ENCODE data around the gene LSAMP. TPM values are rescaled to one million over a fixed set of nuclear protein-coding genes. Genes with fewer than 3 reads are reported as not detected.

The LSAMP gene
- total and polyA plus RNA-seq, 5 donors from 2014 or later, result not detected

- DNase-seq (no peak), ATAC-seq (ENCODE audit: low read depth in 2 of 2) (no peak)
- Mint-ChIP-seq H3K36me3 (no peaks in the 10 kb centered on the region), H3K4me3 (no peak overlapping the region), H3K27ac (no peak overlapping the region), H3K4me1 (no peaks in the 10 kb centered on the region), H3K9me3 (peaks cover 0 to 3% (median 1%) of the 10 kb centered on the region in 7 donors), H3K27me3 (no peaks in the 10 kb centered on the region)
- no peaks in the 10 kb centered on the region for H3K36me3 ChIP-seq (ENCODE audit: control insufficient read depth, insufficient read depth, low read length)
- H3K4me1 ChIP-seq (ENCODE audit: control insufficient read depth, insufficient read depth, low read length, poor library complexity, severe bottlenecking), result no peaks in the 10 kb centered on the region
- no peak overlapping the region for H3K4me3 ChIP-seq (ENCODE audit: low read depth, low read length)
- no peaks in the 10 kb centered on the region for H3K27me3 ChIP-seq (ENCODE audit: control insufficient read depth, insufficient read depth, low read length)
- no peak overlapping the region for H3K27ac ChIP-seq (ENCODE audit: insufficient read depth, low read length, poor library complexity, severe bottlenecking)
- H3K9me3 ChIP-seq (ENCODE audit: control insufficient read depth in 2 of 2, low read length in 2 of 2), result no peaks in the 10 kb centered on the region
Measured at GRCh38 chr3:116007000-116007399, 438.3 kb downstream of the LSAMP start.

- peaks cover 0 to 3% (median 1%) of the 10 kb centered on the region in 7 donors for H3K9me3 Mint-ChIP-seq
- H3K27ac Mint-ChIP-seq, result no peak overlapping the region
- no peaks in the 10 kb centered on the region for H3K27me3 Mint-ChIP-seq
- H3K9me3 ChIP-seq (ENCODE audit: control insufficient read depth in 2 of 2, low read length in 2 of 2), result no peaks in the 10 kb centered on the region
- no peaks in the 10 kb centered on the region for H3K4me1 ChIP-seq (ENCODE audit: control insufficient read depth, insufficient read depth, low read length, poor library complexity, severe bottlenecking)
- no peaks in the 10 kb centered on the region for H3K27me3 ChIP-seq (ENCODE audit: control insufficient read depth, insufficient read depth, low read length)
- H3K4me1 Mint-ChIP-seq, result no peaks in the 10 kb centered on the region
- no peak overlapping the region for H3K4me3 Mint-ChIP-seq
- no peak overlapping the region for H3K4me3 ChIP-seq (ENCODE audit: low read depth, low read length)
- DNase-seq (no peak), ATAC-seq (ENCODE audit: low read depth in 2 of 2) (no peak)
- H3K36me3 Mint-ChIP-seq, result no peaks in the 10 kb centered on the region
- H3K27ac ChIP-seq (ENCODE audit: insufficient read depth, low read length, poor library complexity, severe bottlenecking), result no peak overlapping the region
- H3K36me3 ChIP-seq (ENCODE audit: control insufficient read depth, insufficient read depth, low read length), result no peaks in the 10 kb centered on the region
Measured at GRCh38 chr3:116005404-116005803, 439.9 kb downstream of the LSAMP start.

GRCh38 chr3:116002235-116002634, 443.1 kb downstream of the LSAMP start:
- no peak overlapping the region for H3K27ac ChIP-seq (ENCODE audit: insufficient read depth, low read length, poor library complexity, severe bottlenecking)
- no peaks in the 10 kb centered on the region for H3K27me3 ChIP-seq (ENCODE audit: control insufficient read depth, insufficient read depth, low read length)
- DNase-seq, result no peak
- H3K27ac Mint-ChIP-seq, result no peak overlapping the region
- H3K36me3 ChIP-seq (ENCODE audit: control insufficient read depth, insufficient read depth, low read length), result no peaks in the 10 kb centered on the region
- H3K4me3 ChIP-seq (ENCODE audit: low read depth, low read length), result no peak overlapping the region
- no peak for ATAC-seq (ENCODE audit: low read depth in 2 of 2)
- peaks cover 0 to 6% (median 3%) of the 10 kb centered on the region in 7 donors for H3K9me3 Mint-ChIP-seq
- H3K4me3 Mint-ChIP-seq, result no peak overlapping the region
- no peaks in the 10 kb centered on the region for H3K9me3 ChIP-seq (ENCODE audit: control insufficient read depth in 2 of 2, low read length in 2 of 2)
- H3K4me1 ChIP-seq (ENCODE audit: control insufficient read depth, insufficient read depth, low read length, poor library complexity, severe bottlenecking), result no peaks in the 10 kb centered on the region
- no peaks in the 10 kb centered on the region for H3K36me3 Mint-ChIP-seq
- H3K4me1 Mint-ChIP-seq, result no peaks in the 10 kb centered on the region
- no peaks in the 10 kb centered on the region for H3K27me3 Mint-ChIP-seq

- Mint-ChIP-seq H3K36me3 (no peaks in the 10 kb centered on the region), H3K27ac (no peak overlapping the region), H3K4me1 (no peaks in the 10 kb centered on the region), H3K9me3 (peaks cover 0 to 6% (median 3%) of the 10 kb centered on the region in 7 donors), H3K4me3 (no peak overlapping the region), H3K27me3 (no peaks in the 10 kb centered on the region)
- Histone ChIP-seq H3K4me3 (ENCODE audit: low read depth, low read length) (no peak overlapping the region), H3K27ac (ENCODE audit: insufficient read depth, low read length, poor library complexity, severe bottlenecking) (no peak overlapping the region), H3K36me3 (ENCODE audit: control insufficient read depth, insufficient read depth, low read length) (no peaks in the 10 kb centered on the region), H3K9me3 (ENCODE audit: control insufficient read depth in 2 of 2, low read length in 2 of 2) (no peaks in the 10 kb centered on the region), H3K27me3 (ENCODE audit: control insufficient read depth, insufficient read depth, low read length) (no peaks in the 10 kb centered on the region), H3K4me1 (ENCODE audit: control insufficient read depth, insufficient read depth, low read length, poor library complexity, severe bottlenecking) (no peaks in the 10 kb centered on the region)
- ATAC-seq (ENCODE audit: low read depth in 2 of 2) (no peak), DNase-seq (no peak)
Measured at GRCh38 chr3:116001151-116001621, 444.1 kb downstream of the LSAMP start.

- H3K36me3 Mint-ChIP-seq, result no peaks in the 10 kb centered on the region
- ATAC-seq (ENCODE audit: low read depth in 2 of 2) (no peak), DNase-seq (no peak)
- no peak overlapping the region for H3K27ac Mint-ChIP-seq
- H3K4me3 Mint-ChIP-seq, result no peak overlapping the region
- H3K9me3 Mint-ChIP-seq, result peaks cover 0 to 7% (median 2%) of the 10 kb centered on the region in 7 donors
- Histone ChIP-seq H3K36me3 (ENCODE audit: control insufficient read depth, insufficient read depth, low read length) (no peaks in the 10 kb centered on the region), H3K27ac (ENCODE audit: insufficient read depth, low read length, poor library complexity, severe bottlenecking) (no peak overlapping the region), H3K4me1 (ENCODE audit: control insufficient read depth, insufficient read depth, low read length, poor library complexity, severe bottlenecking) (no peaks in the 10 kb centered on the region), H3K9me3 (ENCODE audit: control insufficient read depth in 2 of 2, low read length in 2 of 2) (no peaks in the 10 kb centered on the region), H3K27me3 (ENCODE audit: control insufficient read depth, insufficient read depth, low read length) (no peaks in the 10 kb centered on the region), H3K4me3 (ENCODE audit: low read depth, low read length) (no peak overlapping the region)
- H3K27me3 Mint-ChIP-seq, result no peaks in the 10 kb centered on the region
- no peaks in the 10 kb centered on the region for H3K4me1 Mint-ChIP-seq
Measured at GRCh38 chr3:116000311-116000710, 445.0 kb downstream of the LSAMP start.

- no peak for ATAC-seq (ENCODE audit: low read depth in 2 of 2)
- Mint-ChIP-seq H3K27me3 (no peaks in the 10 kb centered on the region), H3K9me3 (peaks cover 0 to 6% (median 2%) of the 10 kb centered on the region in 7 donors), H3K27ac (no peak overlapping the region), H3K4me1 (no peaks in the 10 kb centered on the region), H3K36me3 (no peaks in the 10 kb centered on the region), H3K4me3 (no peak overlapping the region)
- no peaks in the 10 kb centered on the region for H3K27me3 ChIP-seq (ENCODE audit: control insufficient read depth, insufficient read depth, low read length)
- no peaks in the 10 kb centered on the region for H3K4me1 ChIP-seq (ENCODE audit: control insufficient read depth, insufficient read depth, low read length, poor library complexity, severe bottlenecking)
- DNase-seq, result no peak
- no peak overlapping the region for H3K4me3 ChIP-seq (ENCODE audit: low read depth, low read length)
- no peaks in the 10 kb centered on the region for H3K9me3 ChIP-seq (ENCODE audit: control insufficient read depth in 2 of 2, low read length in 2 of 2)
- H3K36me3 ChIP-seq (ENCODE audit: control insufficient read depth, insufficient read depth, low read length), result no peaks in the 10 kb centered on the region
- H3K27ac ChIP-seq (ENCODE audit: insufficient read depth, low read length, poor library complexity, severe bottlenecking), result no peak overlapping the region
Measured at GRCh38 chr3:115999613-116000012, 445.7 kb downstream of the LSAMP start.

GRCh38 chr3:115999001-115999585, 446.2 kb downstream of the LSAMP start:
- ATAC-seq (ENCODE audit: low read depth in 2 of 2) (no peak), DNase-seq (no peak)
- Histone ChIP-seq H3K9me3 (ENCODE audit: control insufficient read depth in 2 of 2, low read length in 2 of 2) (no peaks in the 10 kb centered on the region), H3K36me3 (ENCODE audit: control insufficient read depth, insufficient read depth, low read length) (no peaks in the 10 kb centered on the region), H3K27ac (ENCODE audit: insufficient read depth, low read length, poor library complexity, severe bottlenecking) (no peak overlapping the region), H3K4me3 (ENCODE audit: low read depth, low read length) (no peak overlapping the region), H3K27me3 (ENCODE audit: control insufficient read depth, insufficient read depth, low read length) (no peaks in the 10 kb centered on the region), H3K4me1 (ENCODE audit: control insufficient read depth, insufficient read depth, low read length, poor library complexity, severe bottlenecking) (no peaks in the 10 kb centered on the region)
- no peaks in the 10 kb centered on the region for H3K4me1 Mint-ChIP-seq
- peaks cover 0 to 6% (median 2%) of the 10 kb centered on the region in 7 donors for H3K9me3 Mint-ChIP-seq
- H3K27me3 Mint-ChIP-seq, result no peaks in the 10 kb centered on the region
- no peak overlapping the region for H3K4me3 Mint-ChIP-seq
- H3K27ac Mint-ChIP-seq, result no peak overlapping the region
- H3K36me3 Mint-ChIP-seq, result no peaks in the 10 kb centered on the region

- H3K27ac Mint-ChIP-seq, result no peak overlapping the region
- Histone ChIP-seq H3K4me1 (ENCODE audit: control insufficient read depth, insufficient read depth, low read length, poor library complexity, severe bottlenecking) (no peaks in the 10 kb centered on the region), H3K36me3 (ENCODE audit: control insufficient read depth, insufficient read depth, low read length) (no peaks in the 10 kb centered on the region), H3K27me3 (ENCODE audit: control insufficient read depth, insufficient read depth, low read length) (no peaks in the 10 kb centered on the region), H3K9me3 (ENCODE audit: control insufficient read depth in 2 of 2, low read length in 2 of 2) (no peaks in the 10 kb centered on the region), H3K4me3 (ENCODE audit: low read depth, low read length) (no peak overlapping the region), H3K27ac (ENCODE audit: insufficient read depth, low read length, poor library complexity, severe bottlenecking) (no peak overlapping the region)
- no peak for DNase-seq
- H3K9me3 Mint-ChIP-seq, result peaks cover 0 to 6% (median 2%) of the 10 kb centered on the region in 7 donors
- no peak overlapping the region for H3K4me3 Mint-ChIP-seq
- H3K27me3 Mint-ChIP-seq, result no peaks in the 10 kb centered on the region
- no peak for ATAC-seq (ENCODE audit: low read depth in 2 of 2)
- no peaks in the 10 kb centered on the region for H3K4me1 Mint-ChIP-seq
- no peaks in the 10 kb centered on the region for H3K36me3 Mint-ChIP-seq
Measured at GRCh38 chr3:115996420-115997108, 448.7 kb downstream of the LSAMP start.
